Measurements from ENCODE around the gene MKLN1.
"Not testable (repeated sequence)": the region's sequence is repeated elsewhere in the genome, so short reads cannot be mapped to it uniquely, and the experiment has no call there.

Gene MKLN1

DNA sequence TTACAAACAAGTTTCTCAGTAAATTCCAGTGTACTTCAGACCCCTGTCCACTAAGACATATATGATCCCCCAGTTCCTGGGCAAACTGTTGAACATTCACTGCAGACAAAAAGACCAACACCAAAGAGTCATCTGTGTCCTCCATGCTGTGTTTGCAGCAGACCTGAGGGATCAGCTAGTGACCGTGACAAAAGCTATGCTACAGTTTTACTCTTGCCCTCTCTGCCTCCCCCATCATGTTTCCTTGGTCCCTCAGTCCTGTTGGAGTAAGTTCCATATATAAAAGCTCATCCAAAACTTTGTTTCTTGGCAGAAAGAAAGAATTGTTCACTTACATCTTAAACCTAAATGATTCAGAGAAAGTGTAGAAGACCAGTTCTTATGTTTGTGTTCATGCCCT lies 172.7 kb downstream of the MKLN1 start:
- no peak for DNase-seq (ENCODE audit: extremely low read depth, low read depth)
- TF ChIP-seq, protein P1, sequence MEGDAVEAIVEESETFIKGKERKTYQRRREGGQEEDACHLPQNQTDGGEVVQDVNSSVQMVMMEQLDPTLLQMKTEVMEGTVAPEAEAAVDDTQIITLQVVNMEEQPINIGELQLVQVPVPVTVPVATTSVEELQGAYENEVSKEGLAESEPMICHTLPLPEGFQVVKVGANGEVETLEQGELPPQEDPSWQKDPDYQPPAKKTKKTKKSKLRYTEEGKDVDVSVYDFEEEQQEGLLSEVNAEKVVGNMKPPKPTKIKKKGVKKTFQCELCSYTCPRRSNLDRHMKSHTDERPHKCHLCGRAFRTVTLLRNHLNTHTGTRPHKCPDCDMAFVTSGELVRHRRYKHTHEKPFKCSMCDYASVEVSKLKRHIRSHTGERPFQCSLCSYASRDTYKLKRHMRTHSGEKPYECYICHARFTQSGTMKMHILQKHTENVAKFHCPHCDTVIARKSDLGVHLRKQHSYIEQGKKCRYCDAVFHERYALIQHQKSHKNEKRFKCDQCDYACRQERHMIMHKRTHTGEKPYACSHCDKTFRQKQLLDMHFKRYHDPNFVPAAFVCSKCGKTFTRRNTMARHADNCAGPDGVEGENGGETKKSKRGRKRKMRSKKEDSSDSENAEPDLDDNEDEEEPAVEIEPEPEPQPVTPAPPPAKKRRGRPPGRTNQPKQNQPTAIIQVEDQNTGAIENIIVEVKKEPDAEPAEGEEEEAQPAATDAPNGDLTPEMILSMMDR (IDR thresholded peaks at IDR 0.05; ENCODE audit: low read depth, low read length), result no peak

DNA sequence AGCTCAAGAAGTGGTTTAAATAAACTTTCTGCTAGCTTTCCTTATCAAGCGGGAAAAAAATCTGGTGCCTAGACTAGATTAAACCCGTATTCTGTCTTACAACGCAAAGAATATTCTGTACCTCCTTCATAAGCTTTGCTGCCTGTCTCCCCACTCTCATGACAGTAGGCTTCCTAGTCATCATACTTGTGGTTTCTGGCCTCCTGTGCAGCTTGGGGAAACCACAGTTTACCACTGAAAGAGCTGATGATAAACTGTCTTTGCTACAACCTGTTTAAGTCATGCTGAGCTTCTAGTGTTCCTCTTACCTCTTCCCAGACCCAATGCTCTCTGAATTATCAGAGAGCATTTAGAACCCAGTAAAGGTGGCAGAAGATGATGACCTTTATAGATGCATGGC lies 173.7 kb downstream of the MKLN1 start:
- TF ChIP-seq, protein P1 (IDR thresholded peaks at IDR 0.05; ENCODE audit: low read depth, low read length), result no peak
- no peak for DNase-seq (ENCODE audit: extremely low read depth, low read depth)

DNA sequence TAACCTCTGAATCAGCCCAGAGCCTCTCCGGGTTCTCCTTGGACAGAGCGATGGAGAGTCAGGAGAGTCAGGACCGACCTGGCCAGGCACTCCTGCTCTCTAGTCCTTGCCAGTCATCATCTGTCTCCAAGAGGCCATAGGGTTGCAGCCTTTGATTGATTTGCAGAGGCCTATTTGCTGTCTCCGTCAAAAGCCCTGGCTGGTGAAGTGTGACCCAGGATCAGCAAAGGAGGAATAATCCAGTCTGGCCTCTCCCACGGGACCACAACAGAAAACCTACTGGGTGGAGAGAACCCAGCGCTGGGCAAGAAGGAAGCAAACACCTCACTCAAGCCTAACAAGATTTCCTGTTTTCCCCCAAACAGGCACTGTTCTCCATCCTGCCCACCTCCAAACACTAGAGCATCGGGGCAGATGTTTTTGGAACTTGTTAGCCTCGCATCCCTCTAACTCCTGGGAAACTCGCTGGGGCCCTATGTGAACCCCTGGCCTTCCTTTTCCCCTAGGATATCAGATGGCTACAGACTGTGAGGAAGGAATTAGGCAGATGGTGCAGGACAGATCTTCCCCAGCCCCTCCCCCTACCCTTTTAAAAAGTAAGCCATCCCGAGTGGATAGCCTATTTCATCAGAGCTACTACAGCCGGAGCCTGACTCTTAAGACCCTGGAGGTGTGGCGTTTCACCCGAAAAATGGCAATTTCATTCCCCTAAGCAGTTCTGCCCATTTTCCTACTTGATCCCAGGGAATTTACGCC lies 174.4 kb downstream of the MKLN1 start:
- TF ChIP-seq, protein P1 (IDR thresholded peaks at IDR 0.05; ENCODE audit: low read depth, low read length), result no peak
- DNase-seq (ENCODE audit: extremely low read depth, low read depth), result no peak

DNA sequence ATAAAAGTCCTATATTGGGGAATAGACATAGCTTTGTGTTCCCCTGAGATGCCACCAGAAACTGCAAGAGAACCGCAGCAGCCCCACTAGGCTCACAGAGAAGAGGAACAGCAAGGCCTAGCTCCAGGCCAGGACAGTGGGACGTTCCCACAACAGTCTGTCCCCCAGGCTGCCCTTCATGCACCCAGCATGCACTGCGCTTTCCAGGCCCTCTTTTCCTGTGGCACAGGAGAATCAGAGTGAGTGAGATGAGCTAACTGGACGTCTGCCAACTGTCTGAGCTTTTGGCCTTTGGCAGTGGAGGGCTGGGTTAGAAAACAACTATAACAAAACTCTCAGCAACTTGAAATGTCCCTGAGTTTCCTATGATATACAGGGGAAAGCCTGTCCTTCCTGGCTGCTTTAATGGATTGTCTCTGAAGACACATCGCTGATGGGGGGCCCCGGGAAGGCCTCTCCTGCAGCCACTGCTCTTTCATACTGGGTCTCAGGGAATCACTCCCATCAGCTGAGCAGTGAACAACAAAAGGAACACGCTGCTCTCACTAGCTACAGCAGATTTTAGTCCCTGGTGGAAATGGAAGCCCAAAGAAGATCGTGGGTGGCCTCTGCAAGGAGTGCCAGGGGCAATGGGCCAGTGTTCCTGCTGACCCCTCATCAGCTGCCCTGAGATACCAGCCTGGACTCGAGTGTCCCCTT lies 175.3 kb downstream of the MKLN1 start:
- TF ChIP-seq, protein P1 (IDR thresholded peaks at IDR 0.05; ENCODE audit: low read depth, low read length), result no peak
- no peak for DNase-seq (ENCODE audit: extremely low read depth, low read depth)

DNA sequence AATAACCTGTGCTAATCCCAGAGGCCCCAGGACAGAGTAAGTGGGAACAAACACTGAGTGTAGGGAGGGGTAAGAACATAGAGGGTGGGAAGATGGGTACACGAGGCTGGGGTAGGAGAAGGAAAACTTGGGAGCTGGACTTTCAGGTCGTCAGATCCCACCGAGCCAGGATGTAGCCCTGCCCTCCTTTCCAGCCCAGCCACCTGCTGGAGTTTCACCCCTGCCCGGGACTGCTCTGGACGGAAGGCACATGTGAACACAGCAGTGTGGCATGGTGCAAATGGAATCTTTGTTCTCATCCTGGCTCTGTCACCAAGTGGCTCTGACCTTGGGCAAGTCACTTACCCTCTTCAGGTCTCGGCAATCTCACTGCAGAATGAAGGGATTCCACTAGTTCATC lies 176.0 kb downstream of the MKLN1 start:
- TF ChIP-seq, protein P1 (IDR thresholded peaks at IDR 0.05; ENCODE audit: low read depth, low read length), result no peak
- DNase-seq (ENCODE audit: extremely low read depth, low read depth), result no peak

DNA sequence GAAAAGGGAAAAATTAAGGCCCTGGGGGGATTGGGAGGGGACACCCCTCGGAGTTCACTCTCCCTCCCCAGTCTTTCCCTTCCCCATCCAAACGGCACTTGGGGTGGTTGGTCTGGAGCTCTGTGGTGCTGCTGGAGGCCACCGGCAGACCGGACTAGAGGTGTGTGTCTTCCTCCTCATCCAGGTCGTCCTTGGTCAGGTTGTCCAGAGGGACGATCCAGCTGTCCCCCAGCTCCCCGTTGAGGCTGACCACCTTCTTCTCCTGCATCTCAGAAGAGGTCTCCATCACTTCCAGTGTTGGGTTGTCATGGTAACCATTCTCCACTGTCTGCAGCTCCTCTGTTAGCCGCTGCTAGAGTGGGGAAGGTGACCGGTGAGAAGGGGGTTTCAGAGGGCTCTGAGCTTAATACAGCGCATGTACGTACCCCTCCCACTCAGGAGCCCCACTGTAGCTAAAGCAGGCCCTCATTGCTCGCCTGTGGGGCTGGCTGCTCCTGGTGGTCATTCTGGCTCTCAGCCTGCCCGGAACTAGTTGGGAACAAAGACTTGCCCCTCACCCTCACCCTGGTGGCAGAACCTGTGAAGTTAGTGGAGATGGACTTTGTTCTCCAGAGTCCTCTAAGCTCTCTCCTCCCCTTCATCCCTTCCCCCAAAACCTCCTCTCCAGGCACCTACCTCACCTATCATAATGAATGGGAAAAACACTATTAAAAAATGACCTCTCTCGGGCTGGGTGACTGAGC lies 176.7 kb downstream of the MKLN1 start:
- TF ChIP-seq, protein P1 (IDR thresholded peaks at IDR 0.05; ENCODE audit: low read depth, low read length), result no peak
- no peak for DNase-seq (ENCODE audit: extremely low read depth, low read depth)

DNA sequence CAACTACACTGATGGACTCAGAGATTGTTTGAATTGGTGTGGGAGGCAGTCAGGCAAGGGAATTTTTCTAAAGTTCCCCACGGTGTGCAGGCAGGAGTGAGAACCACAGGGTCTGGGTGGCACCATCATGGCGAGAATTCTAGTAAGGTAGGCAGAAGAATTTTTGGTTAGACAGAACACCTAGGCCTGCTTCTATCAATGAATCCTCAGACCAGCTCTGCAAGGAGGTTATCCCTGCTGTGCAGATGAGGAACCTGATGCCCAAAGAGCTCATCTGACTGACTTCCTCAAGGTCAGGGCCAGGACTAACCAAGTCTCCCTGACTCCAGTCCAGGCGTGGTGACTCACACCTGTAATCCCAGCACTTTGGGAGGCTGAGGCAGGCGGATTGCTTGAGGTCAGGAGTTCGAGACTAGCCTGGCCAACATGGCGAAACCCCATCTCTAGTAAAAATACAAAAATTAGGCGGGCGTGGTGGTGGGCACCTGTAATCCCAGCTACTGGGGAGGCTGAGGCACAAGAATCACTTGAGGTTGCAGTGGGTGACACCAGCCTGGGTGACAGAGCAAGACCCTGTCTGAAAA lies 177.5 kb downstream of the MKLN1 start:
- DNase-seq (ENCODE audit: extremely low read depth, low read depth), result not testable (repeated sequence)
